H9 (cell line): ENCODE data around the gene TMEM120A. TPM values are rescaled to one million over a fixed set of nuclear protein-coding genes. Genes with fewer than 3 reads are reported as not detected.

ENCODE experiments used
- DNase-seq: peaks from one replicate; pipeline ENCODE4 v3.0.0-alpha.2; 2017
- H2AFZ ChIP-seq: one replicate; pipeline ENCODE4 v1.6.1; 2013; ENCODE audit warnings: mild to moderate bottlenecking, low read length, control low read depth, moderate library complexity
- H2AK5ac ChIP-seq: 2 replicates; pipeline ENCODE4 v1.6.1; 2013; ENCODE audit warnings: low read length, control low read depth, mixed read lengths; ENCODE audit not compliant: insufficient read length
- H2BK120ac ChIP-seq: one replicate; pipeline ENCODE4 v1.6.1; 2013; ENCODE audit warnings: low read depth, mild to moderate bottlenecking, low read length, control low read depth, inconsistent platforms; ENCODE audit not compliant: poor library complexity, severe bottlenecking
- H2BK12ac ChIP-seq: 2 replicates; pipeline ENCODE4 v1.6.1; 2013; ENCODE audit warnings: low read length, control low read depth, mixed read lengths, low read depth; ENCODE audit not compliant: insufficient read length
- H2BK15ac ChIP-seq: 2 replicates; pipeline ENCODE4 v1.6.1; 2013; ENCODE audit warnings: low read depth, low read length, control low read depth
- H2BK20ac ChIP-seq: one replicate; pipeline ENCODE4 v1.6.1; 2013; ENCODE audit warnings: low read depth, mild to moderate bottlenecking, low read length, control low read depth, inconsistent platforms; ENCODE audit not compliant: poor library complexity, severe bottlenecking
- H2BK5ac ChIP-seq: 2 replicates; pipeline ENCODE4 v1.6.1; 2013; ENCODE audit warnings: low read length, control low read depth, mixed read lengths; ENCODE audit not compliant: insufficient read length
- H3K14ac ChIP-seq: 2 replicates; pipeline ENCODE4 v1.6.1; 2013; ENCODE audit warnings: low read length, control low read depth; ENCODE audit not compliant: insufficient read depth
- H3K18ac ChIP-seq: 2 replicates; pipeline ENCODE4 v1.6.1; 2013; ENCODE audit warnings: low read depth, mild to moderate bottlenecking, mixed read lengths, low read length, control low read depth; ENCODE audit not compliant: insufficient read length
- H3K23ac ChIP-seq: 2 replicates; pipeline ENCODE4 v1.6.1; 2013; ENCODE audit warnings: low read length, control low read depth, mixed read lengths, low read depth; ENCODE audit not compliant: insufficient read length
- H3K23me2 ChIP-seq: 2 replicates; pipeline ENCODE4 v1.6.1; 2013; ENCODE audit warnings: low read depth, mild to moderate bottlenecking, mixed read lengths, low read length, control low read depth; ENCODE audit not compliant: insufficient read length, poor library complexity, severe bottlenecking
- H3K27ac ChIP-seq: 2 replicates; pipeline ENCODE4 v1.5.1; 2013; ENCODE audit warnings: low read length, control low read depth, mixed read lengths, low read depth; ENCODE audit not compliant: insufficient read length
- H3K27me3 ChIP-seq: 2 replicates; pipeline ENCODE4 v1.6.1; 2013; ENCODE audit warnings: low read length, control low read depth, inconsistent platforms; ENCODE audit not compliant: insufficient read depth
- H3K4ac ChIP-seq: 2 replicates; pipeline ENCODE4 v1.6.1; 2013; ENCODE audit warnings: low read depth, mild to moderate bottlenecking, control low read depth, inconsistent platforms, low read length, moderate library complexity
- H3K4me1 ChIP-seq: 2 replicates; pipeline ENCODE4 v1.6.1; 2013; ENCODE audit warnings: low read length, control low read depth, inconsistent platforms; ENCODE audit not compliant: insufficient read depth
- H3K4me2 ChIP-seq: 2 replicates; pipeline ENCODE4 v1.6.1; 2013; ENCODE audit warnings: low read length, control low read depth, mixed read lengths; ENCODE audit not compliant: insufficient read length, insufficient read depth
- H3K56ac ChIP-seq: 2 replicates; pipeline ENCODE4 v1.6.1; 2013; ENCODE audit warnings: low read depth, mild to moderate bottlenecking, mixed read lengths, low read length, control low read depth; ENCODE audit not compliant: insufficient read length
- H3K79me1 ChIP-seq: 2 replicates; pipeline ENCODE4 v1.6.1; 2013; ENCODE audit warnings: low read depth, mild to moderate bottlenecking, moderate library complexity, low read length, control low read depth, inconsistent platforms; ENCODE audit not compliant: insufficient read depth, poor library complexity, severe bottlenecking
- H3K79me2 ChIP-seq: 2 replicates; pipeline ENCODE4 v1.6.1; 2013; ENCODE audit warnings: low read length, control low read depth, inconsistent platforms; ENCODE audit not compliant: insufficient read depth
- H3K9ac ChIP-seq: 2 replicates; pipeline ENCODE4 v1.6.1; 2013; ENCODE audit warnings: low read length, control low read depth, mixed read lengths; ENCODE audit not compliant: insufficient read length; ENCODE audit errors: extremely low read depth
- H3K9me3 ChIP-seq: one replicate; pipeline ENCODE4 v1.6.1; 2013; ENCODE audit warnings: low read depth, low read length, inconsistent platforms; ENCODE audit not compliant: control insufficient read depth
- H3T11ph ChIP-seq: one replicate; pipeline ENCODE4 v1.6.1; 2013; ENCODE audit warnings: mild to moderate bottlenecking, low read length, control low read depth, inconsistent platforms
- H4K20me1 ChIP-seq: one replicate; pipeline ENCODE4 v1.6.1; 2013; ENCODE audit not compliant: control insufficient read depth, insufficient read length, insufficient read depth
- H4K5ac ChIP-seq: 2 replicates; pipeline ENCODE4 v1.6.1; 2013; ENCODE audit warnings: low read depth, mild to moderate bottlenecking, mixed read lengths, low read length, control low read depth; ENCODE audit not compliant: insufficient read length
- H4K8ac ChIP-seq: replicated peaks from 2 replicates; pipeline ENCODE4 v1.6.1; 2013; ENCODE audit warnings: low read length, control low read depth, mixed read lengths, low read depth; ENCODE audit not compliant: insufficient read length
- H4K91ac ChIP-seq: 2 replicates; pipeline ENCODE4 v1.6.1; 2013; ENCODE audit warnings: low read depth, mild to moderate bottlenecking, moderate library complexity, mixed read lengths, low read length, control low read depth; ENCODE audit not compliant: insufficient read length
- H3K27ac Mint-ChIP-seq, 3 experiments: 2 replicates in 2 of 3; 3 replicates in 1 of 3; pipeline ENCODE4 v1.8.0; 2020 to 2021; ENCODE audit warnings: mixed read lengths in 3 of 3, mild to moderate bottlenecking in 1 of 3, moderate library complexity in 1 of 3
- H3K27me3 Mint-ChIP-seq: 2 replicates; pipeline ENCODE4 v1.8.0; 2021; ENCODE audit warnings: low read depth, mild to moderate bottlenecking, moderate library complexity, mixed read lengths
- H3K36me3 Mint-ChIP-seq, 3 experiments: 2 replicates in 2 of 3; 3 replicates in 1 of 3; pipeline ENCODE4 v1.8.0; 2020 to 2021; ENCODE audit warnings: low read depth in 3 of 3, mixed read lengths in 3 of 3; ENCODE audit not compliant: insufficient read depth in 1 of 3
- H3K4me1 Mint-ChIP-seq, 2 experiments: 2 replicates each; pipeline ENCODE4 v1.8.0; 2020; ENCODE audit warnings: mixed read lengths in 2 of 2
- H3K4me3 Mint-ChIP-seq, 2 experiments: 2 replicates in 1 of 2; 3 replicates in 1 of 2; pipeline ENCODE4 v1.8.0; 2020 to 2021; ENCODE audit warnings: mild to moderate bottlenecking in 2 of 2, mixed read lengths in 2 of 2, moderate library complexity in 1 of 2
- H3K9me3 Mint-ChIP-seq, 2 experiments: 2 replicates in 1 of 2; 3 replicates in 1 of 2; pipeline ENCODE4 v1.8.0; 2020; ENCODE audit warnings: mild to moderate bottlenecking in 2 of 2, mixed read lengths in 2 of 2, moderate library complexity in 1 of 2
- CTCF ChIP-seq: fragments of 200-600 bp; sonication (generic); conservative IDR thresholded peaks from 3 replicates; pipeline ENCODE4 v1.8.0; 2021; ENCODE audit warnings: antibody characterized with exemption, mild to moderate bottlenecking
- WGBS: extraction: QIAGEN DNeasy Blood & Tissue Kit; methylation state at CpG from one replicate; pipeline ENCODE4 v1.1.7; 2013; ENCODE audit warnings: missing lambda C conversion rate, low lambda C conversion rate, mixed read lengths; ENCODE audit not compliant: insufficient read length; ENCODE audit errors: extremely low coverage; 5-methylcytosine and 5-hydroxymethylcytosine counted together
- total RNA-seq: library from RNA; stranded (reverse); gene quantifications from 2 replicates; pipeline ENCODE4 v1.2.1, GENCODE V29; 2021

TMEM120A gene
- total RNA-seq, 1 experiment from 2014 or later, result 30.0 TPM

- DNase-seq, result peak; percentile 82
- Histone ChIP-seq H3K4me1 (peaks cover 8% of the 10 kb centered on the region; the same call in 1 of the 2 replicates), H2BK15ac (0 out of 2 replicates have a peak overlapping the region, but pooled peaks have one; percentile 27), H3K14ac (no peak overlapping the region; the same call in 1 of the 2 replicates), H3K9me3 (no peaks in the 10 kb centered on the region), H3K23ac (no peak overlapping the region), H3K27ac (no peak overlapping the region), H2AFZ (no peak overlapping the region), H3K79me1 (no peaks in the 10 kb centered on the region), H2BK20ac (no peak overlapping the region), H2AK5ac (no peak overlapping the region), H3K18ac (no peak overlapping the region), H4K91ac (no peak overlapping the region), H4K5ac (no peak overlapping the region), H4K20me1 (no peaks in the 10 kb centered on the region), H3K9ac (no peak overlapping the region), H3K79me2 (no peaks in the 10 kb centered on the region), H2BK5ac (no peak overlapping the region), H3K4ac (no peak overlapping the region), H4K8ac (no peak overlapping the region), H3K56ac (no peak overlapping the region), H3K23me2 (peaks cover 15% of the 10 kb centered on the region), H2BK12ac (no peak overlapping the region), H3K4me2 (peak overlapping the region; percentile 57), H2BK120ac (no peak overlapping the region), H3T11ph (no peak overlapping the region), H3K27me3 (no peaks in the 10 kb centered on the region)
- TF ChIP-seq CTCF, result no peak
- Mint-ChIP-seq H3K27me3 (no peaks in the 10 kb centered on the region; the same call in 1 of the 2 replicates), H3K4me3 (peak overlapping the region; percentile 65 to 83), H3K36me3 (peaks cover 7 to 17% (median 16%) of the 10 kb centered on the region in 3 experiments), H3K4me1 (peaks cover 26 to 45% of the 10 kb centered on the region in 2 experiments), H3K9me3 (no peaks in the 10 kb centered on the region; a peak in 1 of 5 replicates), H3K27ac (no peak overlapping the region)
- WGBS, result no CpG with 5 or more reads among the region's 40 CpGs
These were observed 557 bp downstream of the TMEM120A start for GRCh38 chr7:75993689-75994387.
